Measurements from ENCODE around the gene EP400.

Gene EP400

DNA sequence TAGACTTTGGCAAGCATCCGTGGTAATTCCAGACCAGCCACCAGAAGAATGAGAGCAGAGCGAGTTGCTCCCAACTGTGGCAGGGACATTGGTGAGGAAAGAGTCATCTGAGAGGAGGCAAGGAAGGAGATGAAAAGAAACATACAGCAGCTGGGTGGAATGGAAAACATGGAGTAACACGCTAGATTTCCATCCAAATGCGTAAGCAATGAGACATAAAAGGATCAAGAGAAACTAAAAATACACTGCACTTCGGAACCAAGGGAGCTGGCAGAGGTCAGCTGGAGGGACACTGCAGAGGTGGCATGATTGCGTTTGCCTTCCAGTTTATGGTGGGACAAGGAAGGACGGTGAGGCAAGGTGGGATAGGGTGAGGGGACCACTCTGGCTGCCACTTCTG is 111.5 kb downstream of the EP400 start:
- H3K4me1 ChIP-seq (ENCODE audit: control insufficient read depth, insufficient read depth, low read length): no peaks in the 10 kb centered on the region
- H3K36me3 ChIP-seq (ENCODE audit: control insufficient read depth, insufficient read depth, low read length): peaks cover 30% of the 10 kb centered on the region
- no peak overlapping the region for H3K27ac ChIP-seq (ENCODE audit: low read depth, low read length)
- H3K27me3 ChIP-seq (ENCODE audit: control insufficient read depth, insufficient read depth, low read length): no peaks in the 10 kb centered on the region
- no peak overlapping the region for H3K9ac ChIP-seq (ENCODE audit: low read length)
- H3K4me3 ChIP-seq (ENCODE audit: low read length): no peak overlapping the region

DNA sequence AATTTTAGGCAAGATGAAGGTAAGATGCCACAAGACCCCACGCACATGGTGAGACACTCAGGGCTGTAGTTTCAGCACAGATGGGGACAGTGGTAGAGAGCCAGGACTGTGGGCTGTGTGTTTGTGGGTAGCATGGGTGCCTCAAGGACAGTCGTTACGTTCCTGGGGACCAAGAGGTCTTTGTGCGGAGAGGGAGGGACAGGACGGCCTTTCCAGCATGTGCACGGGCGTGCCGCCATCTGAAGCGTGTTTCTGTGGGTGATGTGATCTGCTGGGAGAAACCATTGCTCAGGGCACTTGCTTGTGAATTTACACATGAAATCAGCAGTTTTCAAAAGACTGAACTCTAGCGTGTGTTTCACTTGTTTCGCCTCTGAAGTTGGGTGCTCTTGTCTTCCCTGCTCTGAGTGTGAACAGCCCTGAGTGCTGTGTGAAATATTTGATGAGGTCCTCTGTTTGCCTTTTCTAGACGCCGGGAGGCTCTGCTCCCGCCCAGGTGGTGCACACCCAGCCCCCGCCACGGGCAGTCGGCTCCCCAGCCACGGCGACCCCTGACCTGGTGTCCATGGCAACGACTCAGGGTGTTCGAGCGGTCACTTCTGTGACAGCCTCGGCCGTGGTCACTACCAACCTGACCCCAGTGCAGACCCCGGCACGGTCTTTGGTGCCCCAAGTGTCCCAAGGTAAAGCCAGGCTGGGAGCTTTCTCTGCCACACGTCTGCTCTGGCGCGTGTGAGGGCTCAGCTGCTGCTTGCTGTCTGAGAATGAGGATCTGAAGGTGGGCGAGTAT is 112.1 kb downstream of the EP400 start:
- Histone ChIP-seq H3K36me3 (ENCODE audit: control insufficient read depth, insufficient read depth, low read length) (peaks cover 28% of the 10 kb centered on the region), H3K4me1 (ENCODE audit: control insufficient read depth, insufficient read depth, low read length) (no peaks in the 10 kb centered on the region), H3K27ac (ENCODE audit: low read depth, low read length) (no peak overlapping the region), H3K4me3 (ENCODE audit: low read length) (no peak overlapping the region), H3K27me3 (ENCODE audit: control insufficient read depth, insufficient read depth, low read length) (no peaks in the 10 kb centered on the region), H3K9ac (ENCODE audit: low read length) (no peak overlapping the region)

DNA sequence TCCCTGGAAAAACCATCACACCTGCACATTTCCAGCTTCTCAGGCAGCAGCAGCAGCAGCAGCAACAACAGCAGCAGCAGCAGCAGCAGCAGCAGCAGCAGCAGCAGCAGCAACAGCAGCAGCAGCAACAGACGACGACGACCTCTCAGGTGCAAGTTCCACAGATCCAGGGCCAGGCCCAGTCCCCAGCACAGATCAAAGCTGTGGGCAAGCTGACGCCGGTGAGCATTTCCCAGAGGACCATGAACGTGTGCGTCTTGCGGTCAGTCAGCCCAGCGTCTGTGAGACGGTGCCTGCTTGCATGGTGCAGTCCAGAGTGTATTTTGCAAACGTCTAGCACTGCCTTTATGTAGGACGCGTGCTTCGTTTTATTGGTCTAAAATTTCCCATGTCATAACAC is 112.7 kb downstream of the EP400 start:
- Histone ChIP-seq H3K27ac (ENCODE audit: low read depth, low read length) (no peak overlapping the region), H3K36me3 (ENCODE audit: control insufficient read depth, insufficient read depth, low read length) (peaks cover 23% of the 10 kb centered on the region), H3K27me3 (ENCODE audit: control insufficient read depth, insufficient read depth, low read length) (no peaks in the 10 kb centered on the region), H3K4me3 (ENCODE audit: low read length) (no peak overlapping the region), H3K4me1 (ENCODE audit: control insufficient read depth, insufficient read depth, low read length) (no peaks in the 10 kb centered on the region), H3K9ac (ENCODE audit: low read length) (no peak overlapping the region)

DNA sequence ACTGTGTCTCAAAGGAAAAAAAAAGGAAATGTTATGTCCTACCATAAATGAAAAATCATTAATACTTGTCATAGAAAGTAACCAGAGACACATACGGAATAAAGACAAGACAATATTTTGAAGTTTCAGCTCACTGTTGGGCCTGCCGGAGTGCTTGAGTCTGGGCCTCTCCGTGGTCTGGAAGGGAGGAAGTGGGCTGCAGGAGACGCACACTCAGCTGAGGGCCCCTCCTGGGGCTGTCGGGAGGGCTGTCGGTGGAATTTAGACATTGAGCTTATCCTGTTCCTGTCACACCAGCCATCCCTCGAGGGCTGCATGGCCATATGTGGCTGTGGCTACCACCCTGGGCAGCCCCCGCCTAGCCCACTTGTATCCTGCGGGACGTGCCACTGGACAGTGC is 113.7 kb downstream of the EP400 start:
- no peak overlapping the region for H3K4me3 ChIP-seq (ENCODE audit: low read length)
- H3K36me3 ChIP-seq (ENCODE audit: control insufficient read depth, insufficient read depth, low read length): peaks cover 32% of the 10 kb centered on the region
- H3K27me3 ChIP-seq (ENCODE audit: control insufficient read depth, insufficient read depth, low read length): no peaks in the 10 kb centered on the region
- no peak overlapping the region for H3K27ac ChIP-seq (ENCODE audit: low read depth, low read length)
- no peak overlapping the region for H3K9ac ChIP-seq (ENCODE audit: low read length)
- no peaks in the 10 kb centered on the region for H3K4me1 ChIP-seq (ENCODE audit: control insufficient read depth, insufficient read depth, low read length)

DNA sequence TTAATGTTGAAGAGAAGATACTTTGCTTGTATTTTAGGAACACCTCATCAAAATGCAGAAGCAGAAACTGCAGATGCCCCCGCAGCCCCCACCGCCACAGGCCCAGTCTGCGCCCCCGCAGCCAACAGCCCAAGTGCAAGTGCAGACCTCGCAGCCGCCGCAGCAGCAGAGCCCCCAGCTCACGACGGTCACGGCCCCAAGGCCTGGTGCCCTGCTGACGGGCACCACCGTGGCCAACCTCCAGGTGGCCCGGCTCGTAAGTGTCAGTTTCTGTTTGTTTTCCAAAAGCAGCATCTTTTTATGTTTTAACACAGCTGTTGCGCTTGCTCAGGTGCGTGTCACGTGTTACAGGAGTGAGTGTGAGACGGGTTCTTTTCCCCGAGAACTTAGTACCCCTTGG is 114.9 kb downstream of the EP400 start:
- H3K4me3 ChIP-seq (ENCODE audit: low read length): no peak overlapping the region
- peaks cover 34% of the 10 kb centered on the region for H3K36me3 ChIP-seq (ENCODE audit: control insufficient read depth, insufficient read depth, low read length)
- H3K4me1 ChIP-seq (ENCODE audit: control insufficient read depth, insufficient read depth, low read length): no peaks in the 10 kb centered on the region
- no peaks in the 10 kb centered on the region for H3K27me3 ChIP-seq (ENCODE audit: control insufficient read depth, insufficient read depth, low read length)
- no peak overlapping the region for H3K9ac ChIP-seq (ENCODE audit: low read length)
- H3K27ac ChIP-seq (ENCODE audit: low read depth, low read length): no peak overlapping the region

DNA sequence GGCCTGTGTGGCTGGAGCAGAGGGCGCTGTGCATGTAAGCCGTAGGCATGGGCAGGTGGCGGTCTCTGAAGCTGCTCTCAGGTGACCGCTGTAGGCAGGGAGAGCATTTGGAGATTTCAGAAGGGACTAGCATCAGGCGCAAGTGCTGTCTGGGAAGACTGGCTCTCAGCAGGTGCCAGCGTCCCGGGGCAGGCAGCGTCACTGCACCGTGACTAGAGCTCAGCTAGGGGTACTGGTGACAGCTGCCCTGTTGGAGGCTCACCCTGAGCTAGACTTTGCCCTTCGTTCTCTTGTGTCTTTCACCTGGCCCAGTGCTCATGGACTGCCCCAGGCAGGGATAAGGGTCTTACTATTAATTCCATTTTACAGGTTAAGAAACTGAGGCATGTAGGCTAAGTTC is 115.5 kb downstream of the EP400 start:
- H3K9ac ChIP-seq (ENCODE audit: low read length): no peak overlapping the region
- peaks cover 34% of the 10 kb centered on the region for H3K36me3 ChIP-seq (ENCODE audit: control insufficient read depth, insufficient read depth, low read length)
- no peak overlapping the region for H3K4me3 ChIP-seq (ENCODE audit: low read length)
- no peak overlapping the region for H3K27ac ChIP-seq (ENCODE audit: low read depth, low read length)
- H3K4me1 ChIP-seq (ENCODE audit: control insufficient read depth, insufficient read depth, low read length): no peaks in the 10 kb centered on the region
- no peaks in the 10 kb centered on the region for H3K27me3 ChIP-seq (ENCODE audit: control insufficient read depth, insufficient read depth, low read length)

DNA sequence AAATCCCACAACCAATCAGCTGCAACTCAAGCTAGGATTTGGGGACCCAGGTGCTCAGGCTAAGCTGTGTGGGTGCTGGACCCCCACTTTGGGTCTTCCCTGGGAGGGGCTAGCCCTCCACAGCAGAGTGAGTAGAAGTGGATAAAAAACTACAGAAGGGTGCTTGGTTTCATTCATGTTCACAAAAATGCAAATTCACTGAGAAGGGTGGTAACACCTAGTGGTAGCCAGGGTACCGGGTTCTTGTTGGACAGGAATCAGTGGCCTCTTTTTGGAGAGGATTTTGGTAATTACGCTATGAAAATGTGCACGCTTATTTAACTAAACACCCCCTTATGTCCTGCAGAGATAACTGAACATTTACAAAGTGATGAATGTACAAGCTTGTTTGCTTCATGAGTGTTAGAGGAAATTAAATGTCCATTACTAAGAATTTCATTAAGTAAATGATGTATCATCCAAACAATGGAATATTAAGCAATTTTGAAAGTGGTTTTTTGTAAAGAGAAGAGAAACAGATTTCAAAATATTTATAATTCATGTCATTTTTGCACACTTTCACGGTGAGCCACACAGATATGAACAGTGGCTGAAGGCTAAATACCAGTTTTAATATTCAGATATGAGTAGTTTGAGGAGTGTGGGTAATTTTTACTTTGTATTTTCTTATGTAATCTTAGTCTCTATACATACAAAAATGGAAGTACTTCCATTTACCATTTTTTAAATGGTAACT is 116.0 kb downstream of the EP400 start:
- Histone ChIP-seq H3K4me1 (ENCODE audit: control insufficient read depth, insufficient read depth, low read length) (no peaks in the 10 kb centered on the region), H3K27me3 (ENCODE audit: control insufficient read depth, insufficient read depth, low read length) (no peaks in the 10 kb centered on the region), H3K36me3 (ENCODE audit: control insufficient read depth, insufficient read depth, low read length) (peaks cover 34% of the 10 kb centered on the region), H3K9ac (ENCODE audit: low read length) (no peak overlapping the region), H3K4me3 (ENCODE audit: low read length) (no peak overlapping the region), H3K27ac (ENCODE audit: low read depth, low read length) (no peak overlapping the region)

DNA sequence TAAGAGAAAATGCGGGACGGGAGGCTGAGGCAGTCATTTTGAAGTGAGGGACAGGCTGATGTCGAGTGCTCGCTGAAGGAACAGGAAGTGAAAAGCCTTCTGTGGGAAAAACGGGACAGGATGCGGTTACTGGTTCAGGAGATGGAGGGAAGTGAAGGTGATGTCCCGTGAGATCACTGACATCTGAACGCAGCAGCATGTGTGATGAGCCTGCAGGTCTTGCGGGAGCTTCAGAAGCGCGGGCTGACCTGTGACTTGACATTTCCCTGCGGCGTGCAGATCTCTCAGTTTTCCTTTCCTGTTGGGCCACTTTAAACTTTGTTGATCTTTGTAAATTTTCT is 116.6 kb downstream of the EP400 start:
- Histone ChIP-seq H3K4me1 (ENCODE audit: control insufficient read depth, insufficient read depth, low read length) (no peaks in the 10 kb centered on the region), H3K36me3 (ENCODE audit: control insufficient read depth, insufficient read depth, low read length) (peaks cover 31% of the 10 kb centered on the region), H3K27ac (ENCODE audit: low read depth, low read length) (no peak overlapping the region), H3K9ac (ENCODE audit: low read length) (no peak overlapping the region), H3K27me3 (ENCODE audit: control insufficient read depth, insufficient read depth, low read length) (no peaks in the 10 kb centered on the region), H3K4me3 (ENCODE audit: low read length) (no peak overlapping the region)

DNA sequence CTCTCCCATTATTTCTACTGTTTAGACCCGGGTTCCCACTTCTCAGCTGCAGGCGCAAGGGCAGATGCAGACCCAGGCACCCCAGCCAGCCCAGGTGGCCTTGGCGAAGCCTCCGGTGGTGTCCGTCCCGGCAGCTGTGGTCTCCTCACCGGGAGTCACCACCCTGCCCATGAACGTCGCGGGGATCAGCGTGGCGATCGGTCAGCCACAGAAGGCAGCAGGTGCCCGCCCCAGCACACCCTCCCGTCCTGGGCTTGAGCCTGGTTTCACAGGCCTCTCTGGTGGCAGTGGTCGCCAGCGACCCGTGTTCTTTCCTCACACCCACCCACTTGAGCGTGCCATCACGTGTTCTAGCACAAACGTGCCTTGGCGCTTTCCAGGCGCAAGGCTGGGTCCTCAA is 117.0 kb downstream of the EP400 start:
- Histone ChIP-seq H3K27me3 (ENCODE audit: control insufficient read depth, insufficient read depth, low read length) (no peaks in the 10 kb centered on the region), H3K4me3 (ENCODE audit: low read length) (no peak overlapping the region), H3K36me3 (ENCODE audit: control insufficient read depth, insufficient read depth, low read length) (peaks cover 30% of the 10 kb centered on the region), H3K4me1 (ENCODE audit: control insufficient read depth, insufficient read depth, low read length) (no peaks in the 10 kb centered on the region), H3K27ac (ENCODE audit: low read depth, low read length) (no peak overlapping the region), H3K9ac (ENCODE audit: low read length) (no peak overlapping the region)

DNA sequence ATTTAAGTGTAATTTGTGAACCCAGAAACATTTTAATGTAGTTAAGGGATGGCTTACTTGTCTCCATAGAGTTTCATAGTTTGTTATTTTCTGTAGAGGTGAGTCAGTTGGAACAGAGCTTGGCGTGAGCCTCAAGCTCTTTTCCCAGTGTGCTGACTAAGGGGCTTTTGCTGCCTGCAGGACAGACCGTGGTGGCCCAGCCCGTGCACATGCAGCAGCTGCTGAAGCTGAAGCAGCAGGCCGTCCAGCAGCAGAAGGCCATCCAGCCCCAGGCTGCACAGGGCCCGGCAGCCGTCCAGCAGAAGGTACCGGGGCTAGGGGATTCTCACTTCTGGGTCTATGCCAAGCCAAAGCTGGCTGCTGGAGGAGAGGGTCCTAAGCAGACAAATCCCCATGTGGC is 117.4 kb downstream of the EP400 start:
- no peaks in the 10 kb centered on the region for H3K4me1 ChIP-seq (ENCODE audit: control insufficient read depth, insufficient read depth, low read length)
- H3K9ac ChIP-seq (ENCODE audit: low read length): no peak overlapping the region
- H3K27me3 ChIP-seq (ENCODE audit: control insufficient read depth, insufficient read depth, low read length): no peaks in the 10 kb centered on the region
- H3K36me3 ChIP-seq (ENCODE audit: control insufficient read depth, insufficient read depth, low read length): peaks cover 29% of the 10 kb centered on the region
- H3K4me3 ChIP-seq (ENCODE audit: low read length): no peak overlapping the region
- H3K27ac ChIP-seq (ENCODE audit: low read depth, low read length): no peak overlapping the region

DNA sequence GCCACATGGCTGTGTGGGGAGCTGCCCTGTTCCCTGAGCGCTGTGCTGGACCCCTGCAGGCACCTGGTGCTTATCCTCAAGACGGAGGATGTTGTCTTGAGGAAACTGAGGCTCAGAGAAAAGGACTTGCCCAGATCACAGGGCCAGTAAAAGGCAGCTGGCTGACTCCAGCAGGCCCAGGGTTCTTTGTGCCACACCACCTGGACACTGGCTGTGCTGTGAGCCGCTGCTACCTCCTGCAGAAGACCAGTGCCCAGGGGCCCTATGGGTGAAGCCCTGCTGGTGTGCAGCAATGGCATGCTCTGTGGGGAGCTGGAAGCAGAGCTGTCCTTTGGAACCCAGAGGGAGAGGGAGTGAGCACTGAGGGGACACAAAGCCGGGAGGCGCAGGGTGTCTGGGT is 118.5 kb downstream of the EP400 start:
- H3K4me1 ChIP-seq (ENCODE audit: control insufficient read depth, insufficient read depth, low read length): no peaks in the 10 kb centered on the region
- peaks cover 23% of the 10 kb centered on the region for H3K36me3 ChIP-seq (ENCODE audit: control insufficient read depth, insufficient read depth, low read length)
- no peak overlapping the region for H3K27ac ChIP-seq (ENCODE audit: low read depth, low read length)
- no peak overlapping the region for H3K9ac ChIP-seq (ENCODE audit: low read length)
- no peak overlapping the region for H3K4me3 ChIP-seq (ENCODE audit: low read length)
- H3K27me3 ChIP-seq (ENCODE audit: control insufficient read depth, insufficient read depth, low read length): no peaks in the 10 kb centered on the region

DNA sequence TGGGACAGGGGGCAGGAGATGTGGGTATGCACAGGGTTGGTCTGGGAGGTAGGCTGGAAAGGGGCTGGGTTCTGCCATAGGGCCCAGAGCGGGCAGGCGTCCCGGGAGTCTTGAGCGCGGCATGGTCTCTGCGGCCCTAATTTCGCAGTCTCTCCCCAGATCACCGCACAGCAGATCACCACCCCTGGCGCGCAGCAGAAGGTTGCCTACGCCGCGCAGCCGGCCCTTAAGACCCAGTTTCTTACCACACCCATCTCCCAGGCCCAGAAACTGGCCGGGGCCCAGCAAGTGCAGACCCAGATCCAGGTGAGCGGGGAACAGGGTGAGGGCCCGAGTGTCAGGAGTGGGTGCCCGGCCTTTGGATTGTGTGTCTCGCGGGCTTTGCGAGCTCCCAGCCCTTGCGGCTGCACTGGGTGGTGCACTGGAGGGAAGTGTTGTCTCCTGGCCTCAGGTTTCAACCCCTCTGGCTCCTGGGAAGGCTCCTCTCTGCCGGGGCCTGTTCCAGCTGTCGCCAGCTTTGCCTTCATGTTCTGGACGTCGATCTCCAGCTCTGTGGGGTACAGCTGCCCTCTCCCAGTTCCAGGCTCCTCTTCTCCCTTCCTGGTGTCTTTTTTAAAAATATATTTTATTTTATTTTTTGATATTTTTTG is 119.7 kb downstream of the EP400 start:
- no peak overlapping the region for H3K9ac ChIP-seq (ENCODE audit: low read length)
- peaks cover 23% of the 10 kb centered on the region for H3K36me3 ChIP-seq (ENCODE audit: control insufficient read depth, insufficient read depth, low read length)
- no peak overlapping the region for H3K27ac ChIP-seq (ENCODE audit: low read depth, low read length)
- H3K4me3 ChIP-seq (ENCODE audit: low read length): no peak overlapping the region
- no peaks in the 10 kb centered on the region for H3K4me1 ChIP-seq (ENCODE audit: control insufficient read depth, insufficient read depth, low read length)
- no peaks in the 10 kb centered on the region for H3K27me3 ChIP-seq (ENCODE audit: control insufficient read depth, insufficient read depth, low read length)

All from rectal smooth muscle tissue (tissue), 1 donor.